Non-pigmented ciliary epithelial cell (primary cell): ENCODE measurements around the gene FHOD3.

Source experiments
- DNase-seq: peaks from one replicate; pipeline ENCODE4 v3.0.0-alpha.2; 2010; ENCODE audit warnings: low read depth

Gene FHOD3

DNA sequence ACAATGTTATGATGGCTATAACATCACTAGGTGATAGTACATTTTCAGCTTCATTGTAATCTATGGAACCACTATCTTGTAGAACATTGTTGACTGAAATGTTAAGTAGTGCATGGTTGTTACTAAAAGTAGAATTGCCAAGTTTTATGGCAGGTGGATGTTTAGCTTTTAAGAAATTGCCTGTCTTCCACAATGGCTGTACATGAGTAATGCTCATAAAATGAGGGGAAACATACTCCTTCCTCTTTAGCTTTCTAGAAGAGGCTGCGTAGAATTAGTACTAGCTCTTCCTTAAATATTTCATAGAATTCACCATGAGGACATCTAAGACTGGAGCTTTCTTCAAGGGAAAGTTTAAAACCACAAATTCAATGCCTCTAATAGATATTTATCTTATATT lies 370.3 kb downstream of the FHOD3 start:
- DNase-seq, result no peak

DNA sequence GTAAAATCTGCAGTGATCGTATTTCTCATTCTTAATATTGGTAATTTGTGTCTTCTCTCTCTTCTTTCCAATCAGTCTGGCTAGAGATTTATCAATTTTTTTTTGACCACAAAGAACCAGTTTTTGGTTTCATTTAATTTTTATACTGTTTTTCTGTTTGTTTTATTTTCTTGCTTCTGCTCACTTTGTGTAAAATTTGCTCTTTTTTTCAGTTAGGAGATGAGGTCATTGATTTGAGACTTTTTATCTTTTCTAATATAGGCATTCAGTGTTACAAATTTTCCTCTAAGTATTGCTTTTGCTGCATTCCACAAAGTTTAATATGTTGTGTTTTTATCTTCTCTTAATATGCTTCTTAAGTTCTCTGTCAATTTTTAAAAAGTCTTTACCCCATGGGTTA lies 370.8 kb downstream of the FHOD3 start:
- no peak for DNase-seq

DNA sequence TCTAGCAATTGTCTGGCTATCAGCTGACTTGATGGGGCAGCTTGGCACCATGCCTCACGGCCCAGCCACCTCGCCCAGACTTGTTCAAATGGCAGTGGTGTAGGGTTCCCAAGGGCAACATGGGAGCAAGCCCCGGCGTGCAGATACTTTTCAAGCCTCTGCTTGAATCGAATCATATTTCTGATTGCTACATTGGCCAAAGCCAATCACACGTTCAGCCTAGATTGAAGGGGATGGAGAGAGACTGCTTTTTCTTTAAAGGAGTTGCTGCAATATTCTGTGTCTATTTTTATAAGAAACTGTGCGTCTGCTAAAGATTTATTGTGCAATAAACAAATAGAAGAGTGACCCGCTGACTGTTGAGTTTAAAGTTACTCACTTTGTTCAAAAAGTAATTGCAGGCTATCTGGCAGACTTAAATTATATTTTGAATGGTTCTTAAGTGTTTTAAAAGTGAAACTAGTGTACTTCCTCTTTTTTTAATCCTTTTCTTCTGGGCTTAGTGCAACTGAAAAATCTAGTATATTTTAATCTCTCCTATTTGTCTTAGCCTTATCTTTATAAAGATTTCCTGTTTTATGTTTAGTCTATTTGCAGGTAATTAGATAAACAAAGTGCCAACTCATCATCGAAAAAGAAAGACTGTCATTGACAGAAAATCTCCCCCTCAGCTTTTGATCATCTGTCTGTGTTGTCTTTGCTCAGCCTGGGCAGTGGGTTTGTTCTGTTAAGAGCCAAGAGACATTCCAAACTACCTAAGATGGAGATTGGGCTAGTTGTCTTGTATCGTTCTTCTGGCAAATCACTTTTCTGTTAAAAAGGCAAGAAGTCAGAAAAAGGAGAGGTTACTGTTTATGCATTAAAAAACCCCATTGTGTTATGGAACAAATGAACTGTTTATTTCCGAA lies 375.2 kb downstream of the FHOD3 start:
- no peak for DNase-seq

DNA sequence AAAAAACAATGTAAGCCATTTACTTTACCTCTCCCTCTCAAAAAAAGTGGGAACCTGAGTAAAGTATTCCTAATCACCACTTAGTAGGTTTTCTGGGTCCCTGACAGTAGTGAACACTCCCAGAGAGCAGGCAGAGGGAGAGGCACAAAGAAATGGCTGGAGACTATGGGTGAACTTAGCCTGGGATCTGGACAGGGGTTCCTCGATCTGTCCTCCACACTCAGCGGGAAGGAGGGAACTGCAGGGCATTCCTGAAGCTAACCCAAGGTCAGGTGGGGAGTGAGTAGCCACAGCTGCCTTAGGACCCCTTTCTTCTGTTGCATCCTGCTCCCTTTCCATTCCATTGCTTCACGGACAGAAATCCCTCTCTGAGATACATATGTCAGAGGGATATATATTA lies 375.9 kb downstream of the FHOD3 start:
- no peak for DNase-seq

DNA sequence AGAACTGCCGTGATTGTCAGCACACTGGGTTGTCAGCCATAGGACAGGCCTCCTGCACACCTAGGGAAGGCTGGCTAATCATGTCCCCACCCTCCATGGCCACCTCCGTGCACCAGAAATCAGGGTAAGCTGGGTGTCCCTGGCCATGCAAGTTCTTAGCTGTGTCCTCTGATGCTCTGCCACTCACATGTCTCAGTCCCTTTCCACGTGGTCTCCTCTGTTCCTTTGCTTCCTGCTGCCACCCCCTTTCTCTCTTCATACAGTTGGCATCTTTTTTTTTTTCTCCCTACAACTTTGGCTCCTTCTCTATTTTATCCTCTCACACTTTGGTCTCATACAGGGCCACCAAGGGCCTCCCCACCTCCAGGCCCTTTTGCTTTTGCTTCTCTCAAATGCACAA lies 377.6 kb downstream of the FHOD3 start:
- DNase-seq, result no peak

DNA sequence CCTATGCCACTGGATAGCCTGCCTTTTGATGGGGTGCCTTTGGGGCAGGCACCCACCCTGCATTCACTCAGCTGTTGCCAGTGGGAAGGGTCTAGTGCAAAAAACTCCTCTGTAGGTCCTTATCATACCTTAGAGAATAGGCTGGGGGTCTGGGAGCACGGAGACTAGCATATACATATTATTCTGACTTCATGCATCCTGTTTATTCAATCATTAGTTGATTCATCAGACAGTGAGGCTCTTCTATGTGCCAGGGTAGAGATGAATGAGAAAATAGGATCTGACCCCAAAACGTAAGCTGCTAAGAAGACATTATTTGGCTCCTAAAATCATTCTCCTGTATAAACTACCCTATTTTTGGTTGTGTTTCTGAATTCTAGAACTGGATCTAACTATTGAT lies 378.0 kb downstream of the FHOD3 start:
- no peak for DNase-seq

DNA sequence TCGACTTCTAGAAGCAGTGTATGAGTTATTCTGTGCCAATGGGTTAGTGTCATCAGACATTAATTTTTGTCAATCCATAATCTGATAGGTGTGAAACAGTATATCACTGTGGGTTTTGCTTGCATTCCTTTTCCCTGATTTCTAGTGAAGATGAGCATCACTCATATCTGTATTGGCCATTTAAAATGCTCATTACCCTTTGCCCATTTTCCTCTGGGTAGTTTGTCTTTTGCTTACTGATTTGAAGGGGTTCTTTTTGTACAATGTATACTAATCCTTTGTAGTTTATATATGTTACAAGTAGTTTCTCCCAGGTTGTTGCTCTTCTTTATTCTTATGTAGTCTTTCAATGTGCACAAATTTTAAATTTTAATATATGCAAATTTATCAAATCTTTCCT lies 379.1 kb downstream of the FHOD3 start:
- DNase-seq, result no peak

DNA sequence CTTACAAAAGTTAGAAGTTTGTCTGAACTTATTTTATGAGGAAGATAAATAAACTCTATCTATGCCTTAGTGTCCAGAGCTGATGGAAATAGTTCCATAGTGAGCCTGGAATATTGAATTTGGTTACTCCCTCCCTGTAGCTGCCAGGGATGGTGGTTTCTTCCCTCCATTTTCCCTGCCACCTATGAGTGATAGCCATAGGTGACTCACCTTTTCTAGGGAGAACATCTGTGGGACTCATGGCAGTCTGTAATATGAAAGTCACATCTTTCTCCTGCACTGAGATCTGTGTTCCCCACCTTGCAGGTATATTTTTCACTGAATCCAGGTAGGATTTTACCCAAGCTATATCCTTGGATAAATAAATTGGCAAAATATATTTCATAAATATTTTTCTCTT lies 382.5 kb downstream of the FHOD3 start:
- no peak for DNase-seq

DNA sequence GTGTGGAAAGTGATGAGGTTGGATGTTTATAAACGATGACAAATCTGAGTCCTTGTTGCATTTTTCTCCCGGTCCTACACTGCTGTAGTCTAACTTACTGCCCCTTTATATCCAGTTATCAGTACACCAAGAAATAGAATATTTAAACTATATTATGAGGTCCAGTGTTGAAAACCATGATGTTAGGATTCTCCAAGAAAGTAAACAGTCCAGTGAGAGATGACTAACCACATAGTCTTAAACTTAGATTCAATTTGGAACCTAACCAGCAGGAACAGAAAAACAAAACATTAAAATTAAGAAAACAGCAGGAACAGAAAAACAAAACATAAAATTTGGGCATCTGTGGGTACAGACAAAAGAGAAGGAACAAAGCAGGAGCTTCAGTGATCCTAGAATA lies 388.1 kb downstream of the FHOD3 start:
- DNase-seq, result no peak

DNA sequence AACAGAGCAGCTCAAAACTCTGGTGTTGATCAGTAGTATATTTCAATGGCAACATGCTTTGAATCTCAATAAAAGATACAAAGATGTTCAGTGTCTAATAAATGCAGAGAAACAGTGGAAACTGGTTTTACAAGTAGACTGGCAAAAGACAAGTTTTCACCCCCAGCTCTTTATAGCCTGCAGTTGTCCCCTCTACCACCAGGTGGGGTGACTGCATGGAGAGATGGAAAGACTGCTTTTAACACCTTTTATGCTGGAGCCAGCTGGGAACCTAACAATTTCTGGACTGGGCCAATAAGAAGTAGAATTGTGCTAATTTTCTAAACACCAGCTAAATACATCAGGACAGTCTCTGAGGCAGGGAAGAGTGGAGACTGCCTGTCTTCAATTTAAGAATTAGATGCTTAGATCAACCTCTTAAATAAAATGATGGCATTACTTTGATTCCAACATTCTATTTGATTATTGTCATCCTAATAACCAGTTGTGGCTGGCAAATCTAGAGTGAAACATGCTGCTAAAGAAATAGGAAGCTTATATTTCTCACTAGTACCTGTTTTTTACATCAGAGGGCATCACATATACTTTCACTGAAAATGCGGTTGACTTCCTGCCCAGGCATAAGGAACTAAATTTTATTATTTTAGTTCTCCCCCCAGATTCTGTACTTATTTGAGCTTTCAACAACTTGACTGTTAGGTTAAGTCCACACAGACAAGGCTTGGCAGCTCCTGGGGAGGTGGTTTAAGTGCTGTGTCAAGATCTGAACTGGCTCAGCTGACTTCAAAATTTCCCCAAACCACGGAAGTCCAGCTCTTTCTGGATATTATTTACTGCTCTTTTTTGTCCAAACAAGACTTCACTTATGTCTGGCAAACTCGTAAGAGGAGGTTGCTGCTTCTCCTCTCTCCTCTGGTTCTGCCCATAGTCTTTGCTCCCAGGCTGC lies 390.8 kb downstream of the FHOD3 start:
- DNase-seq, result no peak

DNA sequence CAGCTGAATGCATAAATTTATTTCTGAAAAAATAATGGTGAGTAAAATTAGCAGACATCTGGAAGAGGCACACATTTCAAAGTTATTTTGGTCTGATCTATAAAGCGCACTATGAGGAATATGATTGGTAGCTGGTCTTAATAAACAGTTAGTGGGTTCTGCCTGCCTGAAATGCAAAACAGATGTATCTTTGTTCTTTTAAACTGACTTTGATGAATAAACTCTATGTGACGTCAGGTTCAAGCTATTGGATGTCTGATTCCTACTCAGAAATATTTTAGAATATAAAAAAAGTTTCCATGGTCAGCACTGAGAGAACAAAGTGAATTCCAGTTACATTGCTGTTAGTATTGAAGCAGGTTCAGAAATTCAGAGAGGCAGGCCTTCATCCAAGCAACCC lies 394.9 kb downstream of the FHOD3 start:
- peak; percentile 56 for DNase-seq

DNA sequence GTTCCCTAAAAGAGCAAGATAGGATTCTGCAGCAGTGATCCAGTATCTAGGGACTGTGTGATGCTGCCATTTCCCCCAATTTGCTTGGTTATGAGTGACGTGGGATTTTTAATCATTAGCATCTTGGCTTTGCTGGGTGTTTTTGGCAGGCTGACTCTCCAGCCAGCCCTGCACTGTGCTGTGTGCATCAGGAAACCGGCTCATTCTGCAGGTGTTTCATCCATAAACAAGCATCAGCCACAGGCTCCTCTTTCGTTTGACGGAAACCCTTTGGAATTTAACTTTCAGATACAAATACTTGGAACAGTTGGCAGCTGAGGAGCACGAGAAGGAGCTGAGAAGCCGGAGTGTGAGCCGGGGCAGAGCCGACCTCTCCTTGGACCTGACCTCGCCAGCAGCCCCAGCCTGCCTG lies 395.4 kb downstream of the FHOD3 start:
- no peak for DNase-seq

DNA sequence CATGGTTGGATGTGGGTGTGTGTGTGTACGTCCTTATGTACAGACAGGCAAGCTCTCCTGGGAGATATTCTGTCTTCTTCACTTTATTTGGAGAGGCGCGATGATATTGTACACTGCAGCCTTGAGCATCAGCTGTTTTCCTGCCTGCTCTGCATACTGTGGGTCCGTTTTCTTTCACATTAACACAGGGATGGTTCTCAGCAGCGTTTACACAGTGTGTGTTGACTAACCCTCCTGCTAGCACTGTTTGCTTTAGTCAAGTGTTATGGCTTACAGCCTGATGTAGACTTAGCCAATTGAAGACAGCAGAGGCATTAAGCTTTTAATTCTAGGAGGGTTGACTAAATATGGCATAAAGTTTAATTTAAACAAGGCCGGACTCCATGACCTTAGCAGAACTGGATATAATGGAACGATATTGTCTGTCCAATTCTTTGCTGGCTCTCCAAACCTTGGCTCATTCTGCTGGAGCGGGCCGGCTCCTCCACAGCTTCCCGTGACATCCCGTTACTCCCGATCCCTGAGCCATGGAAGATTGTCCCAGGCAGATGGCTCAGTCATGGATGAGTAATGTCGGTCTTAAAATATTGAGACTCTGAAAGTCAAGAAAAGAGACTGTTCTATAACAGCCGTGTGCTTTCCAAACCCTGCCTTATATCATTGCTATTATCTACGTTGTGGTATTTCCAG lies 396.6 kb downstream of the FHOD3 start:
- DNase-seq, result no peak

DNA sequence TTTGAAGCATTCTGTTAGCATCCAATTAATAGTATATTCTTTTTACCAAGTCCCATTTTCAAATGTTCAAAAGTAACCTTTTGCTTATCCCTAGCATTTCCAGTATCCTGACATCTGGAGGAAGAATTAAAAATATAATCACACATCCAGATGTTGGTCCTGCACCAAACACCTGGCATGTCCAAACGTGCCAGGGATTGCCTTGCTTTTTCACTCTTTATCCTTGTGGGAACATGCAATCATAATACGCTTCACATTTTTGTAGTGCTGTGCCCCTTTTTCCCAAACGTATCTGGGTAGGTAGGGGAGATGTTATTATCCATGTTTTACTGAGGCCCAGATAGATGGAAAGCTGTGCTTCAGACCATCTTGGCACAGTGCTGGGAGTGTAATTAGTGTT lies 398.3 kb downstream of the FHOD3 start:
- DNase-seq, result no peak

DNA sequence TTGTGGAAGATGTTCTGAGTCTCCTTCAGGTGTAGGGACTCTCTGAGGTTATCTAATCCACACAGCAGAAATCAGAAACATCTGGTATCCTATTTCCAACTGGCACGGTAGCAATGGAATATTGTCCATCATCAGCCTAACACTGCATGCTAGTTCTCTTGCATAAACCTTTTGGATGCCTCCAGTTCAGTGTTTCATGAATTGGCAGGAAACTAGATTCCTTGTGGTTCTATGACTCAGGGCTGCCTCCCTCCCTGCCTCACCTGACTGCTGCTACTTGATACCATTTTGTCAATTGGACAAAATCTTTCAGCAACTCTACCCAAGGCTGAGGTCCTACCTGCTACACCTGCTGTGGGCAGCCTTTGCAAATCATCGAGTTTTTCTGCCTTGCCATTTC lies 400.4 kb downstream of the FHOD3 start:
- DNase-seq, result peak; percentile 74

DNA sequence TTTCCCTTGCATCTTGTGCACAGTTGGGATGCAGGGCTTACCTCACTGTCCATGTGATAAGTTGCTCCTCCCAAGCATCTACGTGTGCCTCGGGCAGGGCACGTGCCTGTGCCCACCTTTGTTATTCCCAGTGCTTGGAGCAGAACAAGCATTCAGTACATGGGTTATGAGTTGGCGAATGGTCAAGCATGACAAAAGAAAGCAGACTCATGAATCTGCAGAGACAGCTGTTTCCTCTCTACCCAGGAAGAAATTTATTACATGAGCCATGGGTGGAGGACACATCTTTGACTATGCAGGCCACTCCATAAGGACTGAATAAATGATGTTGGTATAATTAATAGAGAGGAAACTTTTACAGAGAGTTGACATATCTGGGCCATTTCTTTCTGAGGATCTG lies 403.4 kb downstream of the FHOD3 start:
- no peak for DNase-seq

DNA sequence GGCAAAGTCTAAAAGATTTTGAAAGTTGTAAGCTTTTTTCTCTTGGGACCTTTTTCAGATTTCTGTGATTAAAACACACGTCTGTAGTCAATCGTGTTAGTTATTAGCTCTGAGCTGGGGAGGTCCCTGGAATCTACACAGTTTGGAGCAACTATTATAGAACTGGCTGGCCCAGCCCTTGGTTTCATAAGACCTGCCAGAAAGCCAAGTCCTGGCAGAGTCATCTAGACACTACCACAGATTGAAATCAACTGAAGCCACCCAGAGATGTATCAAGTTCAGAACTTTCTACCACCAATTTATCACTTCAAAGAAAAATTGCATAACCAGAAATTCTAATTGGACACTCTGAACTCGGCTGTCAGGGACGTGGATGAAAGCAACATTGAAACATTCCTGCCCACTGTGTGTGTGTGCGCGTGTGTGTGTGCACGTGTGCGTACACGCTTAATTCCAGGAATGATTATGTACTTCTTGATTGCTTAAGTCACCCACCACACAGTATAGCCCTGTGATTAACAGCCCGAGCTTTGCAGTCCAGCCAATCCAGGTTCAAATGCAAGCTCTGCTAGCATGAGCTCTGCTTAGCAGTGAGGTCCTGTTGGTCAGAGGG lies 405.0 kb downstream of the FHOD3 start:
- no peak for DNase-seq

DNA sequence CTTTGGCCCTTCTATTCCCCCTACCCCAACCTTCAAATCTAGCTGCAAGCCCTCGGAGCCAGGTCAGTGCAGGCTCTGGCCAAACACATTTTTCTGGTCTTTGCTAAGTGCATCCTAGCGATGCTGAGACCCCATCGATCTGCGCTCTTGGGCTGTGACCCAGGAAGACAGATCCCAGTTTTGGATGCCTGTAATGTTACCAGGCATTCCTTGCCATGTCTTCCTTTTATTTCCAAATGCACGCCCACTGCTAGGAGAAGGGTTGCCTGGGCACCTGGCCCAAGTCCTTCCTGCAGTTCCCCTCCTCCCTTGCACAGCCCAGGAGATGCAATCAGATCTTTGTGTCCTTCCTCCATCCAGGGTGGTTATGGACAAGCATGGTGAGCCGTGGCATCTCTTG lies 406.6 kb downstream of the FHOD3 start:
- DNase-seq, result no peak

DNA sequence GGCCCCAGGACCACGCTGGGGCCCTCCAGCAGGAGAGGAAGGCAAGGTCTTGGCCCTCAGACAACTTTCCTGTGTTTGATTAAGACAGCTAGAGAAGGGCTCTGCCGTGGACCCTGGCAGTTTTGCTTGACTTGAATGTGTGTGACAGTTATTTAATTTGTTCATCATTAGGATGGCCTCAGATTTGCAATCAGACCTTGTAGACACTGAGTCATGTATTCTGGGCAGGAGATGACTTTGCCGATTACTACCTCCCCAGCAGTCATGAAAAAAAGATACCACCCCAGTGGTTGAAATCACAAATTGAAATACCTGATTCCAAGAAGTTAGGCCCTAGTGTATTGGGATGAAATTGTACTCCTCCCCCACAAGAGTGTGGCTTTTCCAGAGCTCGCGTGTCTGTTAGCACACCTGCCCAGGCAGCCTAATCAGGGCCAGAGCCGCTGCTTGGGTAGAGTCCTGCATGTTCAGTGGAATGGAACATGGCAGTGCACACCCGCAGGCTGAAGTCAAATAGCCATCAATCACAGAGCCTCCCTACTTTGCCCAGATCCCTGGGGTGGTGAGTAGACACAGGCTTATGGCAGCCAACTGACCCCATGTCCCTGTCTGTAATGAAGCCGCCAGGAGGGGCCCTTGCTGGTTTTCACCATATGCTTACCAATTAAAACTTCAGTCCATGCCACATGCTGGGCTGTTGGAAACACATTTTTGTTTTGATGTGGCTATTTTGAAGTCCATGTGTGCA lies 408.8 kb downstream of the FHOD3 start:
- no peak for DNase-seq

DNA sequence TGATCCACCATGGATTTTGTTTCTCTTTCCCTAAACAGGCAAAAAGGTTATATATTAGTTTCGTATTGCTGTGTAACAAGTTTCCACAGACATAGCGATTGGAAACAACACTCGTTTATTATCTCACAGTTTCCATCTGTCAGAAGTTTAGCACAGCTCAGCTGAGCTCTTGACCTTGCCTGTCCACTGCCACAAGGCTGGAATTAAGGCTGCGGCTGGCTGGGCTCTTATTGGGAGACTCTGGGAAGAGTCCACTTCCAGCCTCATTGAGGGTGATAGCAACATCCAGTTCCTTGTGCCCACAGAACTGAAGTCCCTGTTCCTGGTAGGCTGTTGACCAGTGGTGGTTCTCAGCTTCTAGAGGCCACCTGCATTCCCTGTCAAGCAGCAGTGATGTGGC lies 410.9 kb downstream of the FHOD3 start:
- DNase-seq, result no peak

DNA sequence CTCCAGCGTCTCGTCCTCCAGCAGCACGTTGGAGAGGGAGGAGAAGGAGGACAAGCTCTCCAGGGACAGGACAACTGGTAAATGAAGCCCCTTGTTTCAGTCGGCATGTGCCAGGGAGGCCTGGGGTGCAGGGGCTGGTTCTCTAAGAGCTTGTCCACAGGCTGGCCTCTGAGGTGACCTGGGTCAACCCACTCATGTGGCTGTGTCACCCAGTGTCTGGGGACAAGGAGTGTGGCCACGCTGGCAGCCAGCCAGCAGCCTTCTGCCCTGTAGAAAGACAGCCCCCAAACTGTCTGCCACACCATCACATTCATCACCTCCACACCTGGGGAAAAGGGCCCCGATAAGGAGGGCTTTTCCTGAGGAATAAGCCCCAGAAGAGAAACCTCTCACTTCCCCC lies 411.8 kb downstream of the FHOD3 start:
- no peak for DNase-seq
